ENCODE data around the gene GALNT16. TPM values are rescaled to one million over a fixed set of nuclear protein-coding genes. Genes with fewer than 3 reads are reported as not detected.

The GALNT16 gene
- total and polyA plus RNA-seq, 2 donors (not counting 1 experiment from before 2014, with no cell fraction given): 9.6 to 27.7 TPM

GRCh38 chr14:69323266-69323998 is 63.5 kb downstream of the GALNT16 start:
- Histone ChIP-seq H3K4me1 (ENCODE audit: control insufficient read depth, extremely low read depth, insufficient read depth, low read length) (no peaks in the 10 kb centered on the region), H3K27ac (ENCODE audit: insufficient read depth, low read length) (no peak overlapping the region), H3K4me2 (ENCODE audit: extremely low read depth, insufficient read depth, low read length) (no peak overlapping the region), H3K36me3 (ENCODE audit: control insufficient read depth, insufficient read depth, low read length) (no peaks in the 10 kb centered on the region), H3K9me3 (ENCODE audit: control insufficient read depth, insufficient read depth, low read depth, low read length) (no peaks in the 10 kb centered on the region), H3K4me3 (replicated peaks in 1 of 4; ENCODE audit: control extremely low read depth in 1 of 4, insufficient read depth in 1 of 4, low read depth in 3 of 4, low read length in 4 of 4) (no peak overlapping the region), H3K79me2 (ENCODE audit: control insufficient read depth, insufficient read depth, low read length) (no peaks in the 10 kb centered on the region), H4K20me1 (ENCODE audit: control insufficient read depth, extremely low read depth, insufficient read depth, low read length) (no peaks in the 10 kb centered on the region), H2AFZ (ENCODE audit: low read length) (no peak overlapping the region), H3K9ac (ENCODE audit: insufficient read depth, low read length) (no peak overlapping the region), H3K27me3 (ENCODE audit: control insufficient read depth, insufficient read depth, low read length) (no peaks in the 10 kb centered on the region)
- TF ChIP-seq, protein P1, sequence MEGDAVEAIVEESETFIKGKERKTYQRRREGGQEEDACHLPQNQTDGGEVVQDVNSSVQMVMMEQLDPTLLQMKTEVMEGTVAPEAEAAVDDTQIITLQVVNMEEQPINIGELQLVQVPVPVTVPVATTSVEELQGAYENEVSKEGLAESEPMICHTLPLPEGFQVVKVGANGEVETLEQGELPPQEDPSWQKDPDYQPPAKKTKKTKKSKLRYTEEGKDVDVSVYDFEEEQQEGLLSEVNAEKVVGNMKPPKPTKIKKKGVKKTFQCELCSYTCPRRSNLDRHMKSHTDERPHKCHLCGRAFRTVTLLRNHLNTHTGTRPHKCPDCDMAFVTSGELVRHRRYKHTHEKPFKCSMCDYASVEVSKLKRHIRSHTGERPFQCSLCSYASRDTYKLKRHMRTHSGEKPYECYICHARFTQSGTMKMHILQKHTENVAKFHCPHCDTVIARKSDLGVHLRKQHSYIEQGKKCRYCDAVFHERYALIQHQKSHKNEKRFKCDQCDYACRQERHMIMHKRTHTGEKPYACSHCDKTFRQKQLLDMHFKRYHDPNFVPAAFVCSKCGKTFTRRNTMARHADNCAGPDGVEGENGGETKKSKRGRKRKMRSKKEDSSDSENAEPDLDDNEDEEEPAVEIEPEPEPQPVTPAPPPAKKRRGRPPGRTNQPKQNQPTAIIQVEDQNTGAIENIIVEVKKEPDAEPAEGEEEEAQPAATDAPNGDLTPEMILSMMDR (conservative IDR thresholded peaks at IDR 0.05 in 1 of 2, IDR thresholded peaks at IDR 0.05 in 1 of 2; ENCODE audit: low read depth in 1 of 2, low read length in 2 of 2): no peak
- no peak for TF ChIP-seq EZH2 (IDR thresholded peaks at IDR 0.05; ENCODE audit: low read length, missing control alignments)
- no peak for DNase-seq (ENCODE audit: low read depth in 2 of 2)

- Histone ChIP-seq H3K9ac (ENCODE audit: insufficient read depth, low read length) (no peak overlapping the region), H3K27ac (ENCODE audit: insufficient read depth, low read length) (no peak overlapping the region), H4K20me1 (ENCODE audit: control insufficient read depth, extremely low read depth, insufficient read depth, low read length) (no peaks in the 10 kb centered on the region), H3K4me2 (ENCODE audit: extremely low read depth, insufficient read depth, low read length) (no peak overlapping the region), H3K9me3 (ENCODE audit: control insufficient read depth, insufficient read depth, low read depth, low read length) (no peaks in the 10 kb centered on the region), H3K4me1 (ENCODE audit: control insufficient read depth, extremely low read depth, insufficient read depth, low read length) (no peaks in the 10 kb centered on the region), H3K36me3 (ENCODE audit: control insufficient read depth, insufficient read depth, low read length) (no peaks in the 10 kb centered on the region), H2AFZ (ENCODE audit: low read length) (no peak overlapping the region), H3K27me3 (ENCODE audit: control insufficient read depth, insufficient read depth, low read length) (no peaks in the 10 kb centered on the region), H3K79me2 (ENCODE audit: control insufficient read depth, insufficient read depth, low read length) (no peaks in the 10 kb centered on the region), H3K4me3 (replicated peaks in 1 of 4; ENCODE audit: control extremely low read depth in 1 of 4, insufficient read depth in 1 of 4, low read depth in 3 of 4, low read length in 4 of 4) (no peak overlapping the region)
- no peak for DNase-seq (ENCODE audit: low read depth in 2 of 2)
- TF ChIP-seq EZH2 (IDR thresholded peaks at IDR 0.05; ENCODE audit: low read length, missing control alignments): no peak
- TF ChIP-seq, protein P1 (conservative IDR thresholded peaks at IDR 0.05 in 1 of 2, IDR thresholded peaks at IDR 0.05 in 1 of 2; ENCODE audit: low read depth in 1 of 2, low read length in 2 of 2): no peak
These were observed 64.0 kb downstream of the GALNT16 start for GRCh38 chr14:69323999-69324282.

GRCh38 chr14:69324341-69324931 is 64.5 kb downstream of the GALNT16 start:
- H3K36me3 ChIP-seq (ENCODE audit: control insufficient read depth, insufficient read depth, low read length): no peaks in the 10 kb centered on the region
- no peak overlapping the region for H3K4me3 ChIP-seq (replicated peaks in 1 of 4; ENCODE audit: control extremely low read depth in 1 of 4, insufficient read depth in 1 of 4, low read depth in 3 of 4, low read length in 4 of 4)
- no peak overlapping the region for H3K4me2 ChIP-seq (ENCODE audit: extremely low read depth, insufficient read depth, low read length)
- TF ChIP-seq EZH2 (IDR thresholded peaks at IDR 0.05; ENCODE audit: low read length, missing control alignments): no peak
- TF ChIP-seq, protein P1 (conservative IDR thresholded peaks at IDR 0.05 in 1 of 2, IDR thresholded peaks at IDR 0.05 in 1 of 2; ENCODE audit: low read depth in 1 of 2, low read length in 2 of 2): no peak
- no peaks in the 10 kb centered on the region for H3K9me3 ChIP-seq (ENCODE audit: control insufficient read depth, insufficient read depth, low read depth, low read length)
- H3K4me1 ChIP-seq (ENCODE audit: control insufficient read depth, extremely low read depth, insufficient read depth, low read length): no peaks in the 10 kb centered on the region
- DNase-seq (ENCODE audit: low read depth in 2 of 2): no peak
- H4K20me1 ChIP-seq (ENCODE audit: control insufficient read depth, extremely low read depth, insufficient read depth, low read length): no peaks in the 10 kb centered on the region
- no peaks in the 10 kb centered on the region for H3K79me2 ChIP-seq (ENCODE audit: control insufficient read depth, insufficient read depth, low read length)
- no peak overlapping the region for H2AFZ ChIP-seq (ENCODE audit: low read length)
- H3K27ac ChIP-seq (ENCODE audit: insufficient read depth, low read length): no peak overlapping the region
- H3K27me3 ChIP-seq (ENCODE audit: control insufficient read depth, insufficient read depth, low read length): no peaks in the 10 kb centered on the region
- H3K9ac ChIP-seq (ENCODE audit: insufficient read depth, low read length): no peak overlapping the region
